Eye (tissue), 1 donor: ENCODE measurements around the gene TOP3A.

ENCODE experiments used
- DNase-seq: peaks from one replicate; pipeline ENCODE4 v3.0.0-alpha.2; 2015

Gene TOP3A

GRCh38 chr17:18230288-18231141 lies 84.3 kb downstream of the TOP3A start:
- no peak for DNase-seq

DNA sequence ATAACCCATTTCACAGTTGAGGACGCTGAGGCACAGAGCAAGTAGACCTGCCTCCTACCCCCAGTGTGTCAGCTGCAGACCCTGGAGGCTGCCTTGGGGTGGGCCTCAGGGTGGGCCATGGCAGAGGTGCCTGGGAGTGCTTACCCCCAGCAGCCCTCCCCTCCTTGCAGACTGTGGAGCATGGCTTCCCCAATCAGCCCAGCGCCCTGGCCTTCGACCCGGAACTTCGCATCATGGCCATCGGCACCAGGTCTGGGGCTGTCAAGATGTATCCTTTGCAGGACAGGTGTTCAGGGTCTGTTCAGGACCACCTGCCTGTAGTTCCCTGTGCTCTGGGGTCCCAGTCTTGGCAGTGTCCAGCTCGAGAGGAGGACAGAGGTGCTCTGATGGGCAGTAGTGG lies 85.0 kb downstream of the TOP3A start:
- no peak for DNase-seq

- DNase-seq = no peak
Measured at GRCh38 chr17:18229254-18229653, 85.5 kb downstream of the TOP3A start.

DNA sequence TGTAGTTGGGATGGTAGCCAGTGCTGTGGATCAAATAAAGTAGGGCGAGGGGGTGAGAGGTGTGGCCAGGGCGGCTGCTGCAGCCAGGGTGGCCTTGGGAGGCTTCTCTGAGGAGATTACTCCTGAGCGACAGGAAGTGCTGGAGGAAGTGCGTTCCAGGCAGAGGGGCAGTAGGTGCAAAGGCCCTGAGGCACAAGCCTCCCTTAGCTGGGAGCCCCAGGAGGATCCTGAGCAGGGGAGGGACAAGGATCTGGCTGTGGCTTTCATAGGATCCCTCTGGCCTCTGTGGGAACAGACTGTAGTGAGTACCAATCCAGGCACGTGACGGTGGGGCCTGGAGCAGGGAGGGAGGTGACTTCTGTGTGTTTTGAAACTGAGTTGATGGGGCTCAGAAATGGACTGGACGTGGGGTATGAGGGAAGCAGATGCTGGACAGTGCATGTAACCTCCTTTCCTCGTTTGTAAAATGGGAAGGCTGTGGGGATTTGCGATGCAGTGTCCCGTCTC lies 86.6 kb downstream of the TOP3A start:
- no peak for DNase-seq

DNA sequence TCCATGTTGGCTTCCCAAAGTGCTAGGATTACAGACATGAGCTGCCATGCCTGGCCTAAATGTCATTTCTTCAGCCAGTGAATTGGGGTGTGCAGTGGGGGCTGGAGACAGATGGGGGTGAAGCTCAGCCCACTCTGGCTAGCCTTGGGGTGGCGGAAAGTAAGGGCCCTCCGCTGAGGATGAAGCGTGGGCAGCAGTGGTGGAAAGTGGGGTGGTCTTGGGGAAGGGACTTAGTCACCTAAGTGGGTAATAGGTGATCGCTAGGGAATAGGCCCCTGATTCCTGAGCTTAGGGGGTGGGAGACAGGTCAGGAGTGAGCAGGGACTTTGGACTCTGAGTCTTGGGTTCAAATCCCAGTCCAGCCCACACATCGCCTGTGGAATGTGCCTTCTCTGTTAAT lies 87.2 kb downstream of the TOP3A start:
- DNase-seq = no peak

DNA sequence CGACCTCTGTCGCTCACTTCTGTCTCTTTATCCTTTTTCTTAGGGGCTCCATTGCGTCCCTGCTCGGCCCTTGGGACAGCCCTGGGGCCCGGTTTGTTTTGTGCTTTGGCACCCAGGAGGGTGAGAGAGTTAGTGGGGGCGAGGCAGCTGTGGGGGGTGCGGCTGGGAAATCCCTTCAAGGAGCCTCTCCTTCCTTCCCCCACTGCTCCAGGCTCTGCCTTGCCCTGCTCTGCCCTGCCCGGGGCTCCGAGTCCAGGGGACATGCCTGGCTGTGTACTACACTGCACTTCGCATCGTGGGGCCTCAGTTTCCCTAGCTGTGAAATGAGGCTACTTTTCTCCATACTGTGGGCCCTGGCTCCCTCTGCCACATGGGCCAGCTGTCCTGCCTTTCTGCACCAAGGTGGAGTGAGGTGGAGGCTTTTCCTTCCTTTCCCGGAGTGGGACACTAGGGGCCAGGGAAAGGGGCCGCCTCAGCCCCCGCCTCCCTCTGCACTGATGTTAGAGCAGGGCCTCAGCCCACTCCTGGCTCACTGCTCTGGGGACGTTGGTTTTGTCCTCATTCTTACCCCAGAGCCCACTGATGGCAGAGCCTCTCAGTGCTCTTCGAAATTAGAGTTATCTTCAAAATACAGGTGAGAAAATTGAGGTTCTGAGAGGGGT lies 88.4 kb downstream of the TOP3A start:
- no peak for DNase-seq

DNA sequence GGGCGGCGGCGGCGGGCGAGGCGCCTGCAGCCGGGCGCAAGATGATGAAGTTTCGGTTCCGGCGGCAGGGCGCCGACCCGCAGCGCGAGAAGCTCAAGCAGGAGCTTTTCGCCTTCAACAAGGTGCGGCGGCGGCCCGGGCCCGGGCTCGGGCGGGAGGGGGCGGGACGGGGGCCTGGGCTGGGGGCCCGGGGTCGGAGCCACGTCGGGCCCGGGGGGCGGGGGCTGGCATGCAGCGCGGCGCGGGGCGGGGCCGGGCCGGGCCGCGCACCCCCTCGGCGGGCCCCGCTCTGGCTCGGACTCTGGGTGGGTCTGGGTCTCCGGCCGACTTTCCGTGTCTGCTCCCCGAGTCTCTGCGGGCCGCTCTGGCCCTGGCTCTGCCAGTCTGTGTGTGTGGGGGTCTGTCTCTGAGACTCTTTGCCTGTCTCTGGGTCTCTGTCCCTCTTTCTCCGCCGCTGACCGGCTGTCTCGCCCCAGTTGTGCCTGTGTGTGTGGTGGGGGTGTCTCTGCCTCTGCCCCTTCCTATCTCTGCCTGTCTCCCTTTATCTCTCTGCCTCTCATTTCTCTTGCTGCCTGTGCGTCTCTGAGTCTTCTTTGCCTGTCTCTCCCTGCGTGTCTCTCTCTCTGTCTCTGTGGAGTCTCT lies 89.0 kb downstream of the TOP3A start:
- peak; percentile 64 for DNase-seq

- DNase-seq = peak; percentile 98
Measured at GRCh38 chr17:18225121-18225641, 89.6 kb downstream of the TOP3A start, which contains the start of gene LLGL1. Gene LLGL1, plus strand, starts transcription at chr17:18225635. Its CDS starts 48 bp downstream, at chr17:18225683.

- DNase-seq = peak; percentile 67
Measured at GRCh38 chr17:18224387-18225120, 90.2 kb downstream of the TOP3A start.

DNA sequence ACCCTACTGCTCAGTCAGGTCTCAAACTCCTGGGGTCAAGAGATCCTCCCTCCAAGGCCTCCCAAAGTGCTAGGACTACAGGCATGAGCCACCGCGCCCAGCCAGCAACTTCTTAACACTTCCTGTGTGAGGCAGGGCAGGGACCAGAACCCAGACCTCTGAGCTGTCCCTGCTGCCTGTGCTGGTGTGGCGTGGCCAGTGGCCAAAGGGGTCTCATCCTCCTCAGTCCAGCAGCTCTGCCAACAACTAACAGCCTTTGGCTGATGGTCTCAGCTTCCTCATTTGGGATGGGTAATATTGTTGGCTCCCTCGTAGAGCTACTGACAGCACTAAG lies 90.8 kb downstream of the TOP3A start:
- no peak for DNase-seq
